ENCODE measurements around the gene EMD. TPM values are rescaled to one million over a fixed set of nuclear protein-coding genes. Genes with fewer than 3 reads are reported as not detected.

Gene EMD
- total and polyA plus RNA-seq, 2 of the 13 experiments (the other 11 are each of a cell fraction or from before 2014, with no cell fraction given): 14.5 to 14.9 TPM

DNA sequence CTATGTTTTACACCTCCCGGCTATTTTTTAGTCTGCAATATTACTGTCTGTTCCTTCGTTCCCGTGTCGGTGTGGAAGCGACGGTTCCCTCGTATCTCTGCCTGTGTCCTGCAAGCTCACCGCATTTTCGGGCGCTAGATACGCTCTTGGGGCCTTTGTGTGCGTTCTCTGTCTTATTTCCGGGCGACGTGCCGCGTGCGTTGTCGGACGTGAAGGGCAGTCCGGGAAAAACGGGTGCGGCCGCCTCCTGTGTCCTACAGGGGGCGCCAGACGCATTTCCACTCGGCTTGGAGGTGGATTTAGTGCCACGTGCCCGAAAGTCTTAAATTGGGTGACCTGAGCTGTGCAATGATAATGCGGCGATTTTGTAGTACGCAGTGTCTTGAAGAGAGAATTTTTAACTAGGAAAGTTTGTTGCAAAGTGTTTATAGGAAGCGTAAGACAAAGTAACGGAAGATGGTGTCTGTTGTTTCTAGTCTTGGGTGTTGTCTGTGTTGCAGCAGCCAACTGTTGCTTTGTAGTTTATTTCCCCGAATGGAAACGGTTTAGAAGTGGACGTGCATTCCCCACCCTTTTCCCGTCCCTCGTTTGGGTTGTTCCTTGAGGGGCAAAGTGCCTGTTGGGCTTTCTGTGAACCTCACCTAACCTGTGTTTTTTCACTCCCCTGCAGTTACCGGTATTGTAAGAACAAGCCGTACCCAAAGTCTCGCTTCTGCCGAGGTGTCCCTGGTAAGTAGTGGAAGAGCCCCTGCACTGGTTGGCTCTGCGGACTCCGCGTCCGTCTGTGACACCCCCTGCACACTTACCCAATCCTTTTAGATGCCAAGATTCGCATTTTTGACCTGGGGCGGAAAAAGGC is 19.8 kb downstream of the EMD start (continued):
- no peak for TF ChIP-seq HCFC1 (IDR thresholded peaks at IDR 0.05; ENCODE audit: low read depth, low read length)
- TF ChIP-seq ZSCAN29 (CRISPR knock-in tag; conservative IDR thresholded peaks at IDR 0.05): no peak
- no peak; the same call in 1 of the 2 replicates for TF ChIP-seq ZNF263 (CRISPR knock-in tag; IDR thresholded peaks at IDR 0.05)
- no peak; the same call in 1 of the 2 replicates for TF ChIP-seq HDAC1 (CRISPR knock-in tag; IDR thresholded peaks at IDR 0.05)
- TF ChIP-seq SP5 (CRISPR knock-in tag; IDR thresholded peaks at IDR 0.05; ENCODE audit: borderline replicate concordance, low read depth): no peak
- TF ChIP-seq ZNF343 (CRISPR knock-in tag; IDR thresholded peaks at IDR 0.05): 0 out of 2 replicates have a peak, but pooled peaks have one; percentile 25
- TF ChIP-seq TCF12 (IDR thresholded peaks at IDR 0.05): no peak
- no peak for TF ChIP-seq TCF12 (CRISPR knock-in tag; IDR thresholded peaks at IDR 0.05)
- TF ChIP-seq SALL2 (CRISPR knock-in tag; IDR thresholded peaks at IDR 0.05): 0 out of 2 replicates have a peak, but pooled peaks have one; percentile 18
- no peak for TF ChIP-seq ZNF530 (CRISPR knock-in tag; IDR thresholded peaks at IDR 0.05; ENCODE audit: low read depth)
- TF ChIP-seq SMAD1 (CRISPR knock-in tag; IDR thresholded peaks at IDR 0.05; ENCODE audit: borderline replicate concordance, low read depth): 0 out of 2 replicates have a peak, but pooled peaks have one; percentile 12
- TF ChIP-seq, protein P1, sequence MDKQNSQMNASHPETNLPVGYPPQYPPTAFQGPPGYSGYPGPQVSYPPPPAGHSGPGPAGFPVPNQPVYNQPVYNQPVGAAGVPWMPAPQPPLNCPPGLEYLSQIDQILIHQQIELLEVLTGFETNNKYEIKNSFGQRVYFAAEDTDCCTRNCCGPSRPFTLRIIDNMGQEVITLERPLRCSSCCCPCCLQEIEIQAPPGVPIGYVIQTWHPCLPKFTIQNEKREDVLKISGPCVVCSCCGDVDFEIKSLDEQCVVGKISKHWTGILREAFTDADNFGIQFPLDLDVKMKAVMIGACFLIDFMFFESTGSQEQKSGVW (CRISPR knock-in tag; IDR thresholded peaks at IDR 0.05; ENCODE audit: borderline replicate concordance): no peak
- no peak for TF ChIP-seq HOXD1 (CRISPR knock-in tag; IDR thresholded peaks at IDR 0.05)
- TF ChIP-seq MEIS2 (CRISPR knock-in tag; IDR thresholded peaks at IDR 0.05): no peak
- no peak for TF ChIP-seq DBP (CRISPR knock-in tag; IDR thresholded peaks at IDR 0.05; ENCODE audit: not compliant biosample characterization)
- TF ChIP-seq, protein P2, sequence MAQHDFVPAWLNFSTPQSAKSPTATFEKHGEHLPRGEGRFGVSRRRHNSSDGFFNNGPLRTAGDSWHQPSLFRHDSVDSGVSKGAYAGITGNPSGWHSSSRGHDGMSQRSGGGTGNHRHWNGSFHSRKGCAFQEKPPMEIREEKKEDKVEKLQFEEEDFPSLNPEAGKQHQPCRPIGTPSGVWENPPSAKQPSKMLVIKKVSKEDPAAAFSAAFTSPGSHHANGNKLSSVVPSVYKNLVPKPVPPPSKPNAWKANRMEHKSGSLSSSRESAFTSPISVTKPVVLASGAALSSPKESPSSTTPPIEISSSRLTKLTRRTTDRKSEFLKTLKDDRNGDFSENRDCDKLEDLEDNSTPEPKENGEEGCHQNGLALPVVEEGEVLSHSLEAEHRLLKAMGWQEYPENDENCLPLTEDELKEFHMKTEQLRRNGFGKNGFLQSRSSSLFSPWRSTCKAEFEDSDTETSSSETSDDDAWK (CRISPR knock-in tag; IDR thresholded peaks at IDR 0.05): no peak
- no peak for TF ChIP-seq ZNF670 (CRISPR knock-in tag; IDR thresholded peaks at IDR 0.05; ENCODE audit: borderline replicate concordance)
- no peak; the same call in 1 of the 2 replicates for TF ChIP-seq ZFP37 (CRISPR knock-in tag; IDR thresholded peaks at IDR 0.05; ENCODE audit: borderline replicate concordance)
- TF ChIP-seq MED1 (CRISPR knock-in tag; IDR thresholded peaks at IDR 0.05): no peak; the same call in 1 of the 2 replicates
- no peak for TF ChIP-seq ZNF775 (CRISPR knock-in tag; IDR thresholded peaks at IDR 0.05; ENCODE audit: borderline replicate concordance)
- no peak for TF ChIP-seq NR3C1 (CRISPR knock-in tag; IDR thresholded peaks at IDR 0.05)
- peak; percentile 91 for TF ChIP-seq AGO2 (optimal IDR thresholded peaks at IDR 0.05; ENCODE audit: low read depth, low read length)
- no peak for TF ChIP-seq ZNF713 (CRISPR knock-in tag; IDR thresholded peaks at IDR 0.05)
- TF ChIP-seq TMF1 (CRISPR knock-in tag; IDR thresholded peaks at IDR 0.05; ENCODE audit: low read depth): no peak
- peak; percentile 62 for TF ChIP-seq ASH2L (IDR thresholded peaks at IDR 0.05; ENCODE audit: insufficient read length, low read depth, low read length)
- TF ChIP-seq, protein P3, sequence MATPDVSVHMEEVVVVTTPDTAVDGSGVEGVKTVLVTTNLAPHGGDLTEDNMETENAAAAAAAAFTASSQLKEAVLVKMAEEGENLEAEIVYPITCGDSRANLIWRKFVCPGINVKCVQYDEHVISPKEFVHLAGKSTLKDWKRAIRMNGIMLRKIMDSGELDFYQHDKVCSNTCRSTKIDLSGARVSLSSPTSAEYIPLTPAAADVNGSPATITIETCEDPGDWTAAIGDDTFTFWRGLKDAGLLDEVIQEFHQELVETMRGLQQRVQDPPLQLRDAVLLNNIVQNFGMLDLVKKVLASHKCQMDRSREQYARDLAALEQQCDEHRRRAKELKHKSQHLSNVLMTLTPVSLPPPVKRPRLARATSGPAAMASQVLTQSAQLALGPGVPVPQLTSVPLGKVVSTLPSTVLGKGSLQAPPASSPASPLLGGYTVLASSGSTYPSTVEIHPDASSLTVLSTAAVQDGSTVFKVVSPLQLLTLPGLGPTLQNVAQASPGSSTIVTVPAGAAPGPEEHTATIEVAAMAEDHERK (CRISPR knock-in tag; IDR thresholded peaks at IDR 0.05; ENCODE audit: low read depth): no peak
- no peak for TF ChIP-seq ZNF235 (CRISPR knock-in tag; IDR thresholded peaks at IDR 0.05; ENCODE audit: borderline replicate concordance)
